Measurements from ENCODE around the gene CDK8.
A peak's percentile ranks its signal among the peaks of the same experiment; 100 is the strongest.
"Not testable (repeated sequence)": the region's sequence is repeated elsewhere in the genome, so short reads cannot be mapped to it uniquely, and the experiment has no call there.

The CDK8 gene

DNA sequence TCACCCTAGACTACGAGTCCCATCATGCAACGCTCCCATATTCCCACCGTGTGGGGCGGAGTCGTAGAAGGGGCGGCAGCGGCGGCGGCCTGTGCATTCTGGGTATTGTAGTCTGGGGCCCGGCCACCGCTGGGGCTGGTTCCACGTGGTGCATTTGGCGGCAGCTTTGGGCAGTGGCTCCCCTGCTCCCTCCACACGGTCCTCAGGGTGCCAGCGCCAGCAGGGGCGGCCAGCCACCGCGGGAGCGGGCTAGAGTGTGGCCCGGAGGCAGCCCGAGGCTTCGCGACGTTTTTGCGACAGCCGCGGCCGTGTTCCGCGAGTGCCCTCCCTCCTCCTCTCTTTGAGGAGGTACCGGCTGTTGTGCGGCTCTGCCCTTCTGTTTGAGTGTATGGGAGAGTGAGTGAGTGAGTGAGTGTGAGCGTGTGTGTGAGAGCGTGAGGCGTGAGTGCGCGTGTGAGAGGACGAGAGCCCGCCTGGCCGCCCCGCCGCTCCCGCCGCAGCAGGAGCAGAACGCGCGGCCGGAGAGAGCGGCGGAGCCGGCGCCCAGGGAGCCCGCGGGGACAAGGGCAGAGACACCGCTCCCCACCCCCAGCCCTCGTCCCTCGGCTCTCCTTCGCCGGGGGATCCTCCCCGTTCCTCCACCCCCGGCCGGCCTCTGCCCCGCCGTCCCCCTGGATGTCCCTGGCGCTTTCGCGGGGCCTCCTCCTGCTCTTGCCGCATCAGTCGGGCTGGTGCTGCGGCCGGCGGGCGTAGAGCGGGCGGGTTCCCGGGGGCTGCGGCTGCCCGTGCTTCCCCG, at the start of gene CDK8:
CDK8 (plus strand) TSS at position 343 of the 796 bp plus-strand sequence. CDS start 513 bp downstream, outside the sequence.
- DNase-seq, result peak; percentile 65 to 93

GRCh38 chr13:26208287-26208686, 45.6 kb upstream of the CDK8 start:
- DNase-seq, result no peak

- no peak for DNase-seq
Measured at GRCh38 chr13:26213345-26213744, 40.6 kb upstream of the CDK8 start.

GRCh38 chr13:26213982-26214381, 39.9 kb upstream of the CDK8 start:
- no peak for DNase-seq

DNA sequence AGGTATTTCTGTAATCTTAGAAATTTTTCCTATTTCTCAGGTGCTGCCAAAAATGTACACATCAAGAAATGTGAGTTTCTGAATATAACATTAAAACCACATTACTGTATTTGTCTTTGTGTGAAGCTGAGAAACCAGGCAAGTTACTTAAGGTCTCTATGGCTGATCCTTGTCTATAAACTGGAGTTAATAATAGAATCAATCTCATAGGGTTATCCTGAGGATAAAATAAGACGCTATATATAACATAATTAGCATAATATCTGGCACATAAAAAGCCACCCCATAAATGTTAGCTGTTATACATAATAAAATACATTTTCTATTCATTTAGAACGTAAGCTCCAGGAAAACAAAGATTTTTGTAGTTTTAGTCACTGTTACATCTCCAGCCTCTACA, 37.9 kb upstream of the CDK8 start:
- no peak for DNase-seq

DNA sequence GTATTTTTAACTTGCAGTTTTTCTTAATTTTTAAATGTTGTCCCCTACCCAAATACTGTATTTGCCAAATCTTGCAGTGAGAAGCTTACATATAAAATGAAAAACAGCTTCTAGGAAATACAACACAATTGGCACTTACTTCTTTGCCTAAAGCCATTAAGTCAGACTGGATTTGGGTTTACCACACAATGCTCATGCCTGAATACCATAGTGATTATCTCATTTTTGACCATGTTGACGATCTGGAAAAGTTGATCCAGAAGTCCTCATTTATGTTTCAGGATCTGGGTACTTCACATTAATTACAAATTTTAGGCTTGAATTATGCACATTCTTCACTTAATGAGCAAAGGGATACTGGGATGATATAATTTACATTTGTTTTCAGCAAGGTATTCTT, 34.2 kb upstream of the CDK8 start:
- no peak for DNase-seq

GRCh38 chr13:26220575-26220974, 33.4 kb upstream of the CDK8 start:
- peak in 1 of 2 experiments; percentile 13 for DNase-seq

- peak in 1 of 2 experiments; percentile 80 for DNase-seq
Measured at GRCh38 chr13:26221399-26221720, 32.6 kb upstream of the CDK8 start.

GRCh38 chr13:26221721-26222519, 32.0 kb upstream of the CDK8 start, which contains the start of gene RNF6:
TSS of gene RNF6 (minus strand) at chr13:26222314. CDS start at chr13:26219649, 2,665 bp downstream.
- DNase-seq, result peak; percentile 90 to 98

DNA sequence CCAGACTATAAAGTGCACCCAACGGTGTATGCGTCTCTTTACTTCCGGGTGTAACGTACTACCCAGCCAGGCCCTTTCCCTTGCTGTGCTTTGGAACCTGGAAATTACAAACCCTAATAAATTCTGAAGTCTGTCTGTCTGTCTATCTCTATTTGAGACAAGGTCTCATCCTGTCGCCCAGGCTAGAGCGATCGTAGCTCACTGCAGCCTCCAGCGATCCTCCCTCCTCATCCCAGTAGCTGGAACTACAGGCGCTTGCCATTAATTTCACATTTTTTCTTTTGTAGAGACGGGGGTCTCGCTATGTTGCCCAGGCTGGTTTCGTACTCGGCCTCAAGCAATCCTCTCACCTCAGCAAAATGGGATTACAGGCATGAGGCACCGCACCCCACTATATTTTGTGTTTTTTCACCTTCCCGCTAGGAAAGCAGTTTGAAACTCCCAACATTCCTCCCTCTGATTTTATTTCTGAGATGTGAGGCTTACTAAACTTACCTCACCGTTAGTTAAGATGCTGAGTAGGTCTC, 31.3 kb upstream of the CDK8 start:
- no peak for DNase-seq

DNA sequence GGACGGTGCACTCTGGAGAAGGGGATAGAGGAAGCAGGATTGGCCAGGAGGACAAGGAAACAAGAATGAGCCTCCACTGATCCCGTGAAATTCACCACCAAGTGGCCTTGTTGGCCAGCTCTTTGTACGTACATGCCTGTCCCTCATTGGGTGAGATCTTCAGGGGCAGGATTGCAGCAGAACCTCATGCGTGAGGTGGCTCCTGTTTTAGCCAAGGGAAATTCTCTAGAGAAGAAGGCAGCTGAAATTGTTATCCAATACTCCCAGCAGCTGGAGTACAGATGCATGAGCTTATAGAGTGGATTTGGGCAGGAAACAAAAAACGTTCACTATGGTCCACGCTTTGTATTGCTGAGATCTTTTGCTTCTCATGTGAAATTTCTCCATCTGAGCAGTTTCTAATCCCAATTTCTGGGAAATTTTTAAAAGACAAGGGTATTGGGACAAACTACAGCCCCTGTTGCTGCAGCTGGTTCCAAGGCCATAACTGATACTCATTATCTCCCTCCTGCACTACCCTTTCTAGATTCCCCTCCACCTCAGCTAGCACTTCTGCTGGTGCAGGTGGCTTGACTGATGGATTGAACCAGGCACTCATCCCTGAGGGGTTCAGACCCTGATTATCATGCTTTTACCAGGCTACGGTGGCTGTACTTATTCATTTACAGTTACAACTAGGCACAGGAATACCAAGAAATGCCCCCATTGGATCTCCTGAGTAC, 27.9 kb upstream of the CDK8 start:
- DNase-seq, result no peak

- DNase-seq, result no peak
Measured at GRCh38 chr13:26227166-26227971, 26.6 kb upstream of the CDK8 start.

GRCh38 chr13:26228096-26228495, 25.8 kb upstream of the CDK8 start:
- no peak for DNase-seq

- DNase-seq, result no peak
Measured at GRCh38 chr13:26229080-26229615, 24.8 kb upstream of the CDK8 start.

GRCh38 chr13:26230703-26231102, 23.2 kb upstream of the CDK8 start:
- DNase-seq, result no peak

DNA sequence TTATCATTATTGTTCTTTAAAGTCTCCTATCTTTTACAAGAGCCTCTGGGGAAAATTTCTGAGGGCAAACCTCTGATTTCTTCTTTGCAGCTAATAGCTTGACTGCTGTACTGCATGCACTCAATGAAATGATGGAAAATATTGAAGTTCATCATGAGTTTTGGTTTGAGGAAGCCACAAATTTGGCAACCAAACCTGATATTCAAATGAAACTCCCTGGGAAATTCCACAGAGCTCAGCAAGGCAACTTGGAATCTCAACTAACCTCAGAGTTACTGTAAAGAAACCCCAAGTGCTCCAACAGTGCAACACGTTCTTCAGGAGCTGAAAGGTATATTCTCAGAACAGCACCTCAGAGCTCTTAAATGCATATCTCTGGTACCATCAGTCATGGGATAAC, 17.6 kb upstream of the CDK8 start:
- no peak for DNase-seq

DNA sequence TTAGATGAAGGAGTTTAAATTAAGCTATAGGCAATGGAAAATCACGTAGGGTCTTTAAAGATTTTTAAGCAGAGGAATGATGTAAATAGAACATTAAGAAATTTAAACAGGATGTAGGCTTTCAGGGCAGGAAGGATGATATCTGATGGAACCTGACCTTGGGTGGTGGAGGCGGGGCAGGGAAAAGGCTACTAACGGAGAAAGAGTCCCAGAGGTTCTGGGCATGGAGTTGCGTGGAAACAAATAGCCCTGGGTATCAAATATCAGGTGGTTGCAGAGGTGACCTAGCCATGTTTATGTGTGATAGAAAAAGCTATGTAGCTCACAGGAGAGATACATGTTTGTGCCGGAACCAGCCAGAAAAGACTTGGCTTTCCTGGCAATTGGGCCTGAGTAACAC, 7.8 kb upstream of the CDK8 start:
- no peak for DNase-seq

DNA sequence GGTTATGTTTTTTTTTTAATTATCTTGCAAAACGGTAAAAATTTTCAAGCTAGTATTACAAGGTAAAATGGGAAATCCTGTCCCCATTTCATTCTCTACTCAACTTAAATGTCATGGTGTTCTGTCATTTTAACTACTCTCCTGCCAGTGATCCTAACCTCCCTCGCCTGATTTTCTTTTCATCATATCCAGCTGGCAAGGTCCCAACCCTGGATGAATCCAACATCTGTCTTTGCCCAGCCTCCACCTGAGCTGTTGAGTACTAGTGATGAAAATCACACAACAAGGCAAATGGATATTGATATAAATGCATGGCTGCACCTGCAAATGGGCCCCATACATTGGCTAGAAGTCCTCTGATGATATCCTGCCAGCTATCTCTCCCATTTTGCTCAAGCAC, 6.9 kb upstream of the CDK8 start:
- DNase-seq, result no peak

DNA sequence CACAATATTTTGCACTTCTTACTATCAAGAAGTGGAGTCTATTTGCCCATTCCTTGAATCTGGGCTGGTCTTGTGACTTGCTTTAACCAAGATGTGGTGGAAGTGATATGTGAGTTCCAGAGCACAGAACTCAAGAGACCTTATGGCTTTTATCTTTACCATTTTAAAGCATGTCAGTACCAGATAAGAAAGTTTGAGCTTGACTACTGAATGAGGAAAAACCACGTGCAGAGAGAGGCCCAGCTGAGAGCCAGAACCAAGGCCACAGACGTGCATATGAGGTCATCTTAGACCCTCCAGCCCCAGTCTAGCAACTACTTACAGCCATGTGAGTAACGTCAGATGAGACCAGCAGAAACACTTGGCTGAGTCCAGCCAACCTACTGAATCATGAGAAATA, 6.3 kb upstream of the CDK8 start:
- no peak for DNase-seq

DNA sequence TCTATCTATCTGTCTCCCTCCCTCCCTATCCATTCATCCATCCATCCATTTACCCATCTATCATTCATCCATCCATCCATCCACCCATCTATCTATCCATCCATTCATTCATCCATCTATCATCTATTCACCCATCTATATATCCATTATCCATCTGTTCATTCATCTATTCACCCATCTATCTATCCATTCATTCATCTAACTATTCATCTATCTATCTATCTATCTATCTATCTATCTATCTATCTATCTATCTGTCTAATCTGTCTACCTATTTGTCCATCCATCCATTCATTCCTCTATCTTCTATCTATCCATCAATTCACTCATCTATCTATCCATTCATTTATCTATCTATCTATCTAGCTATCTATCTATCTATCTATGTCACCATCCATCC, 4.4 kb upstream of the CDK8 start:
- DNase-seq, result no peak

- not testable (repeated sequence) for DNase-seq
Measured at GRCh38 chr13:26252006-26252405, 1.9 kb upstream of the CDK8 start.

DNA sequence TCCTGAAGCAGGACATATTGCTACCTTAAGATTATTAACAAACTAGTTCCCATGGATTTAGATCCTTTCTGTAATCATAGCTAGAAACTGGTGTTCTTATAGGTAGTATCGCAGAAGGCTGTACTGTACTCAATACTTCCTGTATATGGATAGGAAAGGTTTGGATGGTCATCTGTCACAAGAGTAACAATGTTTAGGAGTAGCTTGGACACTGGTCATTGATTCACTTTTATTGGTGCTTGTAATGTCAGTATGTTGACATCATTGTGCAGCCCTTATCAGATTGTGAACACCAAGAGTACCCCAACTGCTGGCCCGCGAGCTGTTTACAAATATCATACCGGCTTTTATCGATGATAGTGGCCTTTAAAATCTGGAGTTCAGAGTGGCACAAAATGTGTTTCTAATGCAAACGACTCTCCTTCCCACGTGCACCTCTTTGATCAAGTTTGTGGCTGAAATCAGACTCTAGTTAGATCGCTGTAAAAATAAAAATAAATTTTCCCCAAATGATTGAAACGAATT, 605 bp upstream of the CDK8 start:
- DNase-seq, result no peak

Data from SW 1271 (cell line).